Cerebellar cortex (tissue), 1 donor: ENCODE results near the gene CCDC186.
"Not testable (repeated sequence)": the region's sequence is repeated elsewhere in the genome, so short reads cannot be mapped to it uniquely, and the experiment has no call there.

Experiments used
- DNase-seq: peaks from one replicate; pipeline ENCODE4 v3.0.0-alpha.2; 2015; ENCODE audit warnings: low spot score

CCDC186 gene

DNA sequence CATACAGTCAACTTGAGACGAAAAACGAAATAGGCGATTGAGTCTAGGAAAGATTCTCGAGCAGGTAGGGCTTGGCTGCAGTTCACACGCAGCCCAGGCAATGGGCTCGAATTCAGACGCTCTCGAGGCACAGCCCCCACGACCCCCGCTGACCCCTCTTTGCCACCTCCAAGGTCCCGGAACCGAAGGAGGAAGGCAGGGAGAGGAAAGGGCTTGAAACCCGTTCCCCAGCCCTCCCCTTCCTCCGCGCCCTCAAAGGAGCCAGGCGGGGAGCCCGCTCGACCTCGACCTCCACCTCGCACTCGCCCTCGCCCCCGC lies 441 bp downstream of the CCDC186 start:
- DNase-seq, result no peak

DNA sequence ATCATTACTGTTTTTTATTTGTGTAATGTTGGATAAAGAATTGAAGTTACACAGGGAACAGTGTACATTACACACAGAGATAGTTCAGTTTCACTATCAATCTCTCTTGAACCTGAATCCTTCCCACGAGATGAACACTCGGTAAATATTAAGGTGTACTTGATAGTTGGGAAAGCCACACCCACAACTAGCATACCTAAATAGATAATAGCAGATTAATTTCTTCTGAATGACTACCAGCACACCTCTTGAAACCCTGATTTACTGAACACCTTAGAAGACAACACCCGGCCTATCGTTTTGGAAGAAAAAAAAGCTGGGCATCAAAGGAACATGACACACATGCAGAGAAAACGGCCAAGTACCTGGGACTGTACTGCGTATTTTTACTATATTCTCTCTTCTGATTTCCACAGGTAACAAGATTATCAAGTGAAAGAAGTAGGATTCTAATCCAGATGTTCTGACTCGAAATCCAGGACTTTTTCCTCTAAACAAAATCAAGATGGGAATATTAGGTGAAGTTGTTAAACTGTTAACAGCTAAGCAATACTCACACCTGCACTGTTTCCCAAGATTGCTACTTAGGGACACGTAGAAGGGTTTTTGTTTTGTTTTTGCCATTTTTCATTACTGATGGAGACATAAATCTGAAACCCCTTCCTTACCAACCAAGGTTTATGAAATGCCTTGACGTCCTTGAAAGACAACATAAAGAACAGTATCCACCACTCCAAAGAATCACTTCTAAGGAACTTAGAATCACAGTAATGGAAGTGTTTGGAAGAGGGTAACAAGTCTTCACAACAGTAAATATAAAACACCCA lies 1.0 kb downstream of the CCDC186 start:
- DNase-seq, result peak; percentile 48

DNA sequence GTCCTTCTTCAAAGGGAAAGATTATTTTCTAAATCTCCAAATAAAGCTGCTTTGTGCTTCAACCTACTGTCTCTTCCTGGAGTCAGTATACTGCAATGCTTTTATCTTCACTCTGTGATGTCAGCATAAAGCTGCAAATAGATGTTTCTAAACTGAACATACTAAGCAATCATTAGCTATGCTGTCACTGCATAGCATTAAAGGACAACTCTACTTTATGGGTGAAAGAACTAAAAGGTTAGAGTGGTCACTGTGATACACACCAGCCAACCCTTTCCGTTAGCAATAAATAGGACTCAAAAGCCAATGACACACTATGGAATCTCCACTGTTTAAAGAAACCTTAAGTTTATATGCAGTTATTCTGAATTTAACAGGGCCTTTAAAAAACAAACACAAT lies 1.8 kb downstream of the CCDC186 start:
- DNase-seq, result peak; percentile 31

DNA sequence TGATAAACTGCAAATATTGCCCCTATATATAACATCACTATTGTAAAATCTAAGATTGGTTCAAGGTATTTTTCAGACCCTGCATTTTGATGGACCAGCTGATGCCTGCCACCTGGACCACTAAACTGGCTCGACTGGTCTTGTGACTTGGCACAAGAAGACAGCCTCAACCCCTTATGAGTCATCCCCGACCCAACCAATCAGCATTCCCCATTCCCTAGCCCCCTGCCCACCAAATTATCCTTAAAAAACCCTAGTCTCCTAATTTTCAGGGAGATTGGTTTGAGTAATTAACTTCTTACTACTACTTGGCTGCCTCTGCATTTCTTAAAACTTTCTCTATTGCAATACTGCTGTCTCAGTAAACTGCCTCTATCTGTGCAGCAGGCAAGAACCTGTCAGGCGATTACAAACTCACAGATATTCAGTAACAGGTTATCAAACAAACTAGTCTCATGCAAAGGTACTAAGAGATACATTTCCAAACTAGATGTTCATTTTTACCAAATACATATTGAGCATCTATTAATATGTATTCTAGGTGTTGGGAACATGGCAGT lies 5.5 kb downstream of the CCDC186 start:
- no peak for DNase-seq

DNA sequence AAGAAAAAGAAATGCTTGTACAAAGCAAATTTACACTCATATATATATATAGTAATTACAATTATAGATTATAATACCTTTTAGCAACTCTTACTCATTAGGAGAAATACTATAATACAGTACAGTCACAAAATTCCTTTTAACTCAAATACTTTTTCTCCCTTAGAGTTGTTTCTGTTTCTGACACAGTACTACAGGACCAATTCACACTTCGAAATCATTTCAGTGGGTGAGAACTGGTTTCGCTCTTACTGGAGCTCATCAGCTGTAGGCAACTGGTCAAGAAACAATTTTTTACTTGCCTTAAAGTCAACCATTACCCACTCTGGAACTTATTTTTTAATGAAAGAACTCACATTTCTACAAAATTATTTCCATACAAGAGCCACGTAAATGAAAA lies 6.0 kb downstream of the CCDC186 start:
- DNase-seq, result no peak

DNA sequence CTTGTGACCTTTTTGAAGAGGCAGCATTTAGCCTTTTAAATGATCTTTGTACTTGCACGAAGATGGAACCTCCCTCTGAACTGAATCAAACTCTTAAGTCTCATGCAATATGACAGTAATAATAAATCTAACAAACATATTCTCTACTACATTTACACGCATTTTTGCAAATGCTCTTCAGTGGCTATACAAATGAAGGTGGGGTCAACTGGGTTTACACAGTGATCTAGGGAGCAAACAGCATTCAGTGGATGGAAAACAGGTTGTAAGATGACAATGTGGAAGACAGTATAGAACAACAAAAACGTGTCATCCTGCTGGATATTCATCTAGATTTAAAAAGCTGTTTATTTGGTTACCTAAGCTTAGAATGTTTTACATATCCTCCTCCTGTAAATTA lies 7.5 kb downstream of the CCDC186 start:
- no peak for DNase-seq

DNA sequence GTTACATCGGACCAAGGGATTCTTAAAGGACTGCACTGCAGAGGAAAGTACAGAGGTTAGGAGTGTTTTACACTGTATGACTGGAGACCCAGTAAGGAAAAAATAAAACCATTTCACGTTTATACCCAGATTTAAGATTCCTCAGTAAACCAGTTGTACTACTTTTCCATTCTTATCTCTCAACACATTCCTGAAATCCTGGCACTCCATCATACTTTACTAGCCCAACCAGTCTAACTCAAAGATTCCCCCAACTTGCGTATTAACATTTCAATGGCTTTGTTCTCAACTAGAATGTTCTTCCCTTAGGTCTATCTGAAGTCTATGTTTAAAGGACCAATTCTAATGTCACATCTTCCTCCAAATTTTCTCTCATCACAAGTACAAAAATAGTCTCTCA lies 8.0 kb downstream of the CCDC186 start:
- DNase-seq, result no peak

DNA sequence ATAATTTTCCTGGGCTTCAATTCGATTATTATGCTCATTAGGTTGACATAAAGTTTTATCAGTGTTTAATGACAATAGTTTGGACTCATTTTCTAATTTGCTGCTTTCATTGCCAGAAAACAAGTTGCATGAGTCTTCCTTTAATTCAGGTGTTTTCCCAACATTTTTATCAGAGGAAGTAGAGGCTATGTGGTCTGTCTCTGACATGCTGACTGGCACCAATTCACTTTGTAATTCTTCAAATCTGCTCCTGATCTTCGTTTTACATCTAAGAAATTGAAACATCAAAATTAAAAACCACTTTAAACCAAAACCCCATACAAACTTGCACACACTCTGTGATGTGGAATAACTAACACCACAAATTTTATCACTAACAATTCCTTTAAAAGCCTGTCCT lies 10.9 kb downstream of the CCDC186 start:
- no peak for DNase-seq

DNA sequence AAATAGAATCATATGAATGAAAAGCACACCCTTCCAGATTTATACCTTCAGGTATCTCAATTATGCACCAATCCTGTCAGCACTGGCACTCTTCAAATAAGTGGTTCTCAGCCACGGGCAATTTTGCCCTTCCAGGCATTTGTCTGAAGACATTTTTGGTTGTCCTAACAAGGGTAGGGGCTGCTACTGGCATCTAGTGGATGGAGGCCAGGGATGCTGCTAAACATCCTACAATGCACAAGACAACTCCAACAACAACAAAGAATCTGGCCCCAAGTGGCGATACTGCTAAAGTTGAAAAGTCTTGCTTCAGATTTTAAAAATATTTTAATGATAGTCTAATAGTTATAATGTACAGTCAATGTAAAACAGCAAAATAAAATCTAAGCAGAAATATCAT lies 16.1 kb downstream of the CCDC186 start:
- DNase-seq, result no peak

DNA sequence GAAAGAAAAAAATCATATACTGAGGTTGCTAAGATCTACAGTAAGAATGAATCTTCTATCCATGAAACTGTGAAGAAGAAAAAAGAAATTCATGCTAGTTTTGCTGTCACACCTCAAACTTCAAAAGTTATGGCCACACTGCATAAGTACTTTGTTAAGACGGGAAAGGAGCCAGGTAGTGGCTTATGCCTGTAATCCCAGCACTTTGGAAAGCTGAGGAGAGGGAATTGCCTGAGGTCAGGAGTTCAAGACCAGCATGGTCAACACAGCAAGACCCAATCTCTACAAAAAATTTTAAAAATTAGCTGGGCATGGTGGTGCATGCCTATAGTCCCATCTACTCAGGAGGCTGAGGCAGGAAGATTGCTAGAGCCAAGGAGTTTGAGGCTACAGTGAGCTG lies 22.1 kb downstream of the CCDC186 start:
- DNase-seq, result no peak

DNA sequence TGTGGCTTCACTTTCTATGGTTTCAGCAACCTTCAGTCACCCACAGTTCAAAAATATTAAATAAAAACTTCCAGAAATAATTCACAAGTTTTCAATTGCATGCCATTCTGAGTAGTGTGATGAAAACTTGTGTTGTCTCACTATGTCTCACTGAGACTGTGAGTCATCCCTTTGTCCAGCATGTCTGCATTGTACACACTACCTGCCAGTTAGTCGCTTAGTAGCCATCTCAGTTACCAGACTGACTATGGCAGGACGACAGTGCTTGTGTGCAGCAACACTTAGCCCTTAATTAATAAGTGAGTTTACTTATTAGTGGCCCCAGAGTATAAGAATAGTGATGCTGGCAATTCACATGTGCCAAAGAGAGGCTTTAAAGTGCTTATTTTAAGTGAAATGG lies 22.5 kb downstream of the CCDC186 start:
- no peak for DNase-seq

DNA sequence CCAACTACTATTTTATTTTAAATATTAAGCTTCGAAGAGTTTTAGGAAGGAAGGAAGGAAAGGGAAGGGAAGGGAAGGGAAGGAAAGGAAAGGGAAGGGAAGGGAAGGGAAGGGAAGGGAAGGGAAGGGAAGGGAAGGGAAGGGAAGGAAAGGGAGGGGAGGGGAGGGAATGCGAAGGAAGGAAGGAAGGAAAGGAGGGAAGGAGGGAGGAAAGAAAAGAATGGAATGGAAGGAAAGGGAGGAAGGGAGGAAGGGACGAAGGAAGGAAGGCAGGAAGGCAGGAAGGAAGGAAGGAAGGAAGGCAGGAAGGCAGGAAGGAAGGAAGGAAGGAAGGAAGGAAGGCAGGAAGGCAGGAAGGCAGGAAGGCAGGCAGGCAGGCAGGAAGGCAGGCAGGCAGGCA lies 24.5 kb downstream of the CCDC186 start:
- DNase-seq, result not testable (repeated sequence)

DNA sequence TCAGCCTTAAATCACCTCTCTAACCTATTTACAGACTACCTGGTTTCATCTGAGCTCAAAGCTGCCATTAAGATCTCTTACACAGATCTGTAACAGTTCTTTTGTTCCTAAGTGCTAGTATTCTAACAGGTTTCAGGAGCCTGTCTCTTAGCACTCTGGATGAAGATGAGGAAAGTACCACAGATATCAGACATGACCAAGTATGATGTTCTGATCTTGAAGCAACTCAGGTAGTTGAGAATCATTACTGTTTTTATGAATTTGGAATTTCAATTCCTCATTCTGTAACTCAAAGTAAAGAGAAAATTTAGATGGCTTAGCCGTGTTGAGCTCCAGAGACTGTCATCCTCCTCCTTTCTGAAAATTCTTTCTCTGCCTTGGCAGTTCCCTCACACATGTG lies 30.8 kb downstream of the CCDC186 start:
- DNase-seq, result no peak

DNA sequence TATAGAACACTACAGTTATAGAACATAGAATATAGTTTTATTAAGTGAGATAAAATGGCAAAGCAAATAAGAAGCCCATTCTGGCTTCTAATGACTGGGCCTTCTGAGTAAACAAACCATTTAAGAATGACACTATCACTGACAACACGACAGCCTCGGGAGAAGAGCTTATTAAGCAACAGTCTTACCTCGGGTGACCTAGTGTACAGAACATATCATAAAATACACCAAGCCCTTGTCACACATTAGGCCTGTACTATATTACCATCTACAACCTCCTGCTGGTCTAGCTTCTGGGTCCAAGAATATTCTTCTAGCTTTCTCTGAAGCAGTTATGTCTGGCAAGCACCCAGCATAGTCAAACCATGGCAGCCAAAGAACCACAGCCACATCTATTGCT lies 32.0 kb downstream of the CCDC186 start:
- DNase-seq, result no peak

DNA sequence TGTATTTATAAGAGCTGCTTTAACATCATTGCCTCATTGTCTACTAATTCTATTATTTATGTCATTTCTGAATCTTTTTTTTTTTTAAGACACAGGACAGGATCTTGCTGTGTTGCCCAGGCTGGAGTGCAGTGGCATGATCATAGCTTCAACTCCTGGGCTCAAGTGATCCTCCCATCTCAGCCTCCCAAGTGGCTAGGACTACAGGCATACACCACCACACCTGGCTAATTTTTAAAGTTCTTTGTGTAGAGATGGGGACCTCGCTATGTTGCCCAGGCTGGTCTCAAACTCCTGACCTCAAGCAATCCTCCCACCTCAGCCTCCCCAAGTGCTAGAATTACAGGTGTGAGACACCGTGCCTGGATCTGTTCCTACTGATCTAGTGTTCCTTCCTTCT lies 33.2 kb downstream of the CCDC186 start:
- not testable (repeated sequence) for DNase-seq

DNA sequence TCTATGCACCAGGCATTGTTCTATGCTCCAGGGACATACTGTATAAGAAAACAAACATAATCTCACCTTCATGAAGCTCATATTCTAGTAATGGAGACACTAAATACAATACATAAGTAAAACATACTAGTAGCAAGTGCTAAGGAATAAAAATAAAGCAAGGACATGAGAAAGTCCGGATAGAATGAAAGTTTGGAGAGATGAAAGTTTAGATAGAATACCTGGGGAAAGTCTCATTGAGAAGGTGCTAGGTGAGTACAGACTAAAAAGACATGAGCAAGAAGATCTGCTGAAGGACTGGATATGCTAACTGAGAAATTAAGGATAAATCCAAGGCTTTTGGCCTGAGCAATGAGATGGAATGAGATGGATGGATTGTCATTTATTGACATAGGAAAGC lies 34.0 kb downstream of the CCDC186 start:
- DNase-seq, result no peak

DNA sequence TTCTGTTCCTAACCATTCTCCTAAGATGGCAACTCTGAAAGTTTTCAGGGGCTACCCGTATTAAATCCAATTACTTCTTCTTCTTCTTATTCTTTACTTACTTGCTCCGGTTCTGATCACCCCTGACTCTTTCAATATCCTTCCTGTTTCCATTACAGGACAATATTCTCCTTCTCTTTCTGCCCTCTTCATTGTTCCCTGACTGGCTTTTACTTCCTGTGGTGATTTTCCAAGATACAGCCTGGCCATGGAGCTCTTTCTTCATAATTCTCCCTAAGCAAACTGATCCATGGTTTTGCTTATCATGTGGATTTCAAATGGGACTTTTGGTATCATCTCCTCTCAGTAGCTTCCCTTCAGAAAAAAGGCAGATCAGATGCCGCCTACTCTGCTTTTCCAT lies 35.4 kb downstream of the CCDC186 start:
- DNase-seq, result no peak

DNA sequence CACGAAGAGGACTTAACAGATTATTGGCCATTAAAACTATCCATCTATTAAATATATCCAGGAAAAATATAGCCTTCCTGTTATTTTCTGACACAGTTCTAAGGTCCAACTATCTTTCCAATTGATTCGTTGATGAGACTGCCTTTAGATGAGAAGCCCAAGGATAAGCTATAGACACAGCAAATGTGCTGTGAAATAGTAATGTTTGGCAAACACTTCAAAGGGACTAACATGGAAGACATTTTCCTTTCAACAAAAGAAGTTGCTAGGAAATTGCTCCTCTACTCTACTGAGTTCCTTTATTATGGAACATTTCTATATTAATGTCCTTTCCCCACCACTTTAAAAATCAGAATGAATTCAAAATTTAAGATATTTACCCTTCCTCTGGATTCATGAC lies 38.5 kb downstream of the CCDC186 start:
- no peak for DNase-seq

DNA sequence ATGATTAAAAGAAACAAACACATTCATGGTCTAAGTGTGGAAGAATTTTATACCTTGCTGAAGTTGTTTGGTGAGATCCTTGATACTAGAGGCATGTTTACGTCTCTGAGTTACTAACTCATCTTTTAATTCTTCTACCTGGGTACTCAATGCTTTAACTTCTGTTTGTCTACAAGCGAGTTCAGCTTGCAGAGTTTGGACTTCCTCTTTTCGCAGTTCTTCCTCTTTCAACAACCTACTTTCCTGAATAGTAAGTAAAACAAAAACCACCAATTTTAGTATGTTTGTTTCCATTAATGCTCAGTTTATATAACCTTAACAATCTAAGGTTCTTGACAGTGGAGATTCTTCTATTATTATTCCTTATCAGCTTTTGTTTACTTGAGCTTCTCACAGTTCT lies 42.9 kb downstream of the CCDC186 start:
- no peak for DNase-seq

DNA sequence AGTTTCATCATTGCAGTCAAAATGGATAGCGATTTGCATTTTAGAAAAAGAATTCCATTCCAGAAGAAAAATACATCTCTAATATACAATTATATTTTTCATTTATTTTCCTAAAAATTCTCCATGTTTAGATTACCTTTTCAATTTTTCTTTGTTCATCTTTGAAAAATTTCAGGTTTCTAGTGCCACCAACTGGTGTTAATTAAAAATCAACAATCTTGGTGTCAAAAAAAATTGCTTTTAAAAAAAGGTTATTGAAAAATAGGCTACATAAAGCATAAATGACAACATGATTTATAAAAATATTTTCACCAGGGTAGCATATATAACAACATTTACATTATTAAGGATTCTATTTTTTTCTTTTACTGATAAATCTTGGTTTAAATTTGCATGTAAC lies 53.0 kb downstream of the CCDC186 start:
- no peak for DNase-seq

DNA sequence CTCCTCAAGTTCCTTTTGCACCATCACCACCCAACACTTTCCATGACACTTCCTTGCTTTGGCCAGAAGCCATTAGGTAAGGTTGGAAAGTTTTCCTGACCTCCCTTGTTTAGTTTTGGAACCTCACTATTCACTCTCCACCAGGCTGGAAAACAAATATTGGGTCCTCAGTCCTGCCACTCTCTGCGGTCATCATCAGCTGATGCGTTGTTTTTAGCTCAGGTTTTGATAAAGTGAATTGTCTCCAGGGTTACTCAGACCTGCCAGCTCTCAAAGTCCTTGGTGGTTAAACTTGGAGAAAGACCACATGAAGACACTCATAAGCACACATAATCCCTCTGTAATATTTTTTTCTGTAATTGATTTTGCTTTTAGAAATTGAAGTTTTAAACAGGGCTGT lies 55.5 kb downstream of the CCDC186 start:
- no peak for DNase-seq

DNA sequence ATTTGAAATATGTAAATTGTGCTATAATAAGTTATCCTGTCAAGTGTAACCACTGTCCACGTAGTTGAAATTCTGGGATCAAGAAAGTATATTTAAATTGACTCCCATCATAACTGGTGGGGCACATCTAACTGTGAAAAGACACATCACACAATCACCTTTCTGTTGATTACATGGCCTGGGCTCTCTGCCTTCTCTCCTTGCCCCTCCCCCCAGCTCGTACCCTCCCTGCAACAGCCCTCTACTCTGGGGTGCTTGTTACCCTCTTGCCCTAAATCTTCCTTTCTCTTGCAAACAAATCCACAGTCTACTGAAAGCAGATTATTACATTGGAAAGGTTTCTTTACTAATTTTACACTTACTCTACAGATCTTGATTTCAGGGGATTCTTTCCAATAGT lies 56.3 kb downstream of the CCDC186 start:
- DNase-seq, result no peak

DNA sequence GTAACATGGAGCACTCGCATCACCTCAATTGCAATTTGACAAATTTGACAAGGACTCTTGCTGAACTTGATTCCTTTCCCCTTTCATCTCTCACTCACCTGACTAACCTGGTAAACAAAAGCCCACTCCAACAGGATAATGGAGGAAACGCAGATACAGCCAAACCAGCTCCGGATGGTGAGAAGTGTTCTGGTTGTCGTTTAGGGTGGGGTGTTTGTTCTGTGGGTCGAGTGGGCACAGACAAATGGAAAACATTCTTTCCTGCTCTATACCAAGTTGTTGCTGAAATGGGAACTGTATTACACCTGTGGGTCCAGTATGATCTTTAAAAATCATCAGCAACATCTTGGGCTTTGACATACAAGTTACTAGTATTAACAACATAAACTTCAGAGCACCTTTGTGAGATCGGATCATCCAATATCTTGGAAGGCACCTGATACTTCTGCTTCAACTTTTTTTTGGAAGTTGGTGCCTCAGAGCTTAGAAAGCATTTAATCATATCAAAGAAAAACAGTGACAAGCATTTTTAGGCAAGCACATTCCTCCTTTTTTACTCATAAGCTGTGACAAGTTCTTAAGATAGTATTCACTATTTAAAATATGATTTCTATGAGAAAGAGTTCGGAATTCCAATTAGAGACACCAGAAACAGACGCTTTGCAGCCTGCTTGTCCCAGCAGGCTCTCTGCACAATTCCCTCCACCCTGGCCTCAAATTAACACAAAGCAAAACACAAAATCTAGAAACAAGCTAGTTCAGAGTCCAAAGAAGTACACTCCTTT lies 58.1 kb downstream of the CCDC186 start:
- no peak for DNase-seq
